Ishikawa (cell line): ENCODE measurements around the gene ATAD2B.

Experiments used
- CEBPB ChIP-seq: IDR thresholded peaks from 2 replicates; pipeline ENCODE4 v1.6.1; 2012
- CREB1 ChIP-seq: IDR thresholded peaks from 2 replicates; pipeline ENCODE4 v1.6.1; 2012; ENCODE audit warnings: low read depth
- EGR1 ChIP-seq: IDR thresholded peaks from 2 replicates; pipeline ENCODE4 v1.6.1; 2012
- EP300 ChIP-seq: IDR thresholded peaks from 2 replicates; pipeline ENCODE4 v1.6.1; 2012; ENCODE audit warnings: borderline replicate concordance
- FOXM1 ChIP-seq: IDR thresholded peaks from 2 replicates; pipeline ENCODE4 v1.6.1; 2012; ENCODE audit warnings: low read depth, borderline replicate concordance
- NFIC ChIP-seq: IDR thresholded peaks from 2 replicates; pipeline ENCODE4 v1.6.1; 2012
- RAD21 ChIP-seq: IDR thresholded peaks from 2 replicates; pipeline ENCODE4 v1.6.1; 2012; ENCODE audit warnings: low read depth
- TAF1 ChIP-seq: IDR thresholded peaks from 2 replicates; pipeline ENCODE4 v1.6.1; 2012; ENCODE audit warnings: low read depth, mild to moderate bottlenecking
- TCF12 ChIP-seq: IDR thresholded peaks from 2 replicates; pipeline ENCODE4 v1.6.1; 2012; ENCODE audit warnings: low read depth
- TEAD4 ChIP-seq: IDR thresholded peaks from 2 replicates; pipeline ENCODE4 v1.6.1; 2012
- YY1 ChIP-seq: IDR thresholded peaks from 2 replicates; pipeline ENCODE4 v1.6.1; 2012; ENCODE audit warnings: low read depth
- ZBTB7A ChIP-seq: IDR thresholded peaks from 2 replicates; pipeline ENCODE4 v1.6.1; 2012; ENCODE audit warnings: low read depth
- TF ChIP-seq, protein P1 (sequence below): IDR thresholded peaks from 2 replicates; pipeline ENCODE4 v1.6.1; 2012
- TF ChIP-seq, protein P2 (sequence below): IDR thresholded peaks from 2 replicates; pipeline ENCODE4 v1.6.1; 2012
- TF ChIP-seq, protein P3 (sequence below): IDR thresholded peaks from 2 replicates; pipeline ENCODE4 v1.6.1; 2012; ENCODE audit warnings: low read depth, mild to moderate bottlenecking

ATAD2B gene

DNA sequence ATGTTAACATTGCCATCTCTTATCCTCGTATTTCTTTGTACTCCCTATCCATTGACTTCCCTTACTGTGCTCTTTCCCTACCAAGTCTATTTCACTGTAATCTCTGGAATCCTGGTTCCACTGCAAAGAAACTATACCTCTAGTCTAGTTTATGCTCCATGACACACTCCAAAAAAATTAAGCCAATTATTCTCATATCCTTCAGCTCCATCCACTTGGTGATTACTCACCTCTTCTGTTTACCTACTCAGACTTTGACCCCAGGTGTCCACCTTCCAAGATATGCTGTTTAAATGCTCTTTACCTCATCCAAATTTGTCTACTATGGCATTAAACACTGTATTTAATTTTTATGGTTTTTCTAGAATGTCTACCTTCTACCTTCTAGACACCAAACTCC lies 137.9 kb downstream of the ATAD2B start:
- no peak for TF ChIP-seq CREB1
- TF ChIP-seq NFIC, result no peak
- TF ChIP-seq, protein P1, sequence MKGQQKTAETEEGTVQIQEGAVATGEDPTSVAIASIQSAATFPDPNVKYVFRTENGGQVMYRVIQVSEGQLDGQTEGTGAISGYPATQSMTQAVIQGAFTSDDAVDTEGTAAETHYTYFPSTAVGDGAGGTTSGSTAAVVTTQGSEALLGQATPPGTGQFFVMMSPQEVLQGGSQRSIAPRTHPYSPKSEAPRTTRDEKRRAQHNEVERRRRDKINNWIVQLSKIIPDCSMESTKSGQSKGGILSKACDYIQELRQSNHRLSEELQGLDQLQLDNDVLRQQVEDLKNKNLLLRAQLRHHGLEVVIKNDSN, result no peak
- TF ChIP-seq, protein P2, sequence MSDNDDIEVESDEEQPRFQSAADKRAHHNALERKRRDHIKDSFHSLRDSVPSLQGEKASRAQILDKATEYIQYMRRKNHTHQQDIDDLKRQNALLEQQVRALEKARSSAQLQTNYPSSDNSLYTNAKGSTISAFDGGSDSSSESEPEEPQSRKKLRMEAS, result no peak
- no peak for TF ChIP-seq FOXM1
- no peak for TF ChIP-seq ZBTB7A
- no peak for TF ChIP-seq RAD21
- TF ChIP-seq, protein P3, sequence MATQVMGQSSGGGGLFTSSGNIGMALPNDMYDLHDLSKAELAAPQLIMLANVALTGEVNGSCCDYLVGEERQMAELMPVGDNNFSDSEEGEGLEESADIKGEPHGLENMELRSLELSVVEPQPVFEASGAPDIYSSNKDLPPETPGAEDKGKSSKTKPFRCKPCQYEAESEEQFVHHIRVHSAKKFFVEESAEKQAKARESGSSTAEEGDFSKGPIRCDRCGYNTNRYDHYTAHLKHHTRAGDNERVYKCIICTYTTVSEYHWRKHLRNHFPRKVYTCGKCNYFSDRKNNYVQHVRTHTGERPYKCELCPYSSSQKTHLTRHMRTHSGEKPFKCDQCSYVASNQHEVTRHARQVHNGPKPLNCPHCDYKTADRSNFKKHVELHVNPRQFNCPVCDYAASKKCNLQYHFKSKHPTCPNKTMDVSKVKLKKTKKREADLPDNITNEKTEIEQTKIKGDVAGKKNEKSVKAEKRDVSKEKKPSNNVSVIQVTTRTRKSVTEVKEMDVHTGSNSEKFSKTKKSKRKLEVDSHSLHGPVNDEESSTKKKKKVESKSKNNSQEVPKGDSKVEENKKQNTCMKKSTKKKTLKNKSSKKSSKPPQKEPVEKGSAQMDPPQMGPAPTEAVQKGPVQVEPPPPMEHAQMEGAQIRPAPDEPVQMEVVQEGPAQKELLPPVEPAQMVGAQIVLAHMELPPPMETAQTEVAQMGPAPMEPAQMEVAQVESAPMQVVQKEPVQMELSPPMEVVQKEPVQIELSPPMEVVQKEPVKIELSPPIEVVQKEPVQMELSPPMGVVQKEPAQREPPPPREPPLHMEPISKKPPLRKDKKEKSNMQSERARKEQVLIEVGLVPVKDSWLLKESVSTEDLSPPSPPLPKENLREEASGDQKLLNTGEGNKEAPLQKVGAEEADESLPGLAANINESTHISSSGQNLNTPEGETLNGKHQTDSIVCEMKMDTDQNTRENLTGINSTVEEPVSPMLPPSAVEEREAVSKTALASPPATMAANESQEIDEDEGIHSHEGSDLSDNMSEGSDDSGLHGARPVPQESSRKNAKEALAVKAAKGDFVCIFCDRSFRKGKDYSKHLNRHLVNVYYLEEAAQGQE, result no peak
- no peak for TF ChIP-seq TCF12
- TF ChIP-seq YY1, result no peak
- TF ChIP-seq TEAD4, result no peak
- TF ChIP-seq CEBPB, result no peak
- no peak for TF ChIP-seq EP300
- no peak for TF ChIP-seq EGR1
- TF ChIP-seq TAF1, result no peak

DNA sequence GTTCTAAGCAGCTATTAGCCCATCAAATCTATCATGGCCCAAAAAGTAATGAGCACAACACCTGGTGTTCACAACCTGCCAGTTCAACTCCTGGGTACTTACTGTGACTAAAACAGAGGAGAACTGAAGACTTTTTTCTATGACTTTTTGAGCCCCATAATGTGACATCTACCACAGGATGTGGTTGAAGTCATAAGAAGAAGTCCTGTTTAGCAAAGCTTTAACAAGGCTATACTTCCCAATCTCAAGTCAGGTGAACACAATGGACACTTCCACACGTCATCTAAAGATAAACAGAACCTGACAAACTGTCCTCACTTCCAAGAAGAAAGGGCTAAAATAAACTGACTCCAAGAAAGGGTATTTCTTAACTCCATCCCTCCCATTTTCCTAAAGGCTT lies 138.8 kb downstream of the ATAD2B start:
- TF ChIP-seq CEBPB (no peak), YY1 (no peak), EGR1 (no peak)
- TF ChIP-seq, protein P1, result no peak

DNA sequence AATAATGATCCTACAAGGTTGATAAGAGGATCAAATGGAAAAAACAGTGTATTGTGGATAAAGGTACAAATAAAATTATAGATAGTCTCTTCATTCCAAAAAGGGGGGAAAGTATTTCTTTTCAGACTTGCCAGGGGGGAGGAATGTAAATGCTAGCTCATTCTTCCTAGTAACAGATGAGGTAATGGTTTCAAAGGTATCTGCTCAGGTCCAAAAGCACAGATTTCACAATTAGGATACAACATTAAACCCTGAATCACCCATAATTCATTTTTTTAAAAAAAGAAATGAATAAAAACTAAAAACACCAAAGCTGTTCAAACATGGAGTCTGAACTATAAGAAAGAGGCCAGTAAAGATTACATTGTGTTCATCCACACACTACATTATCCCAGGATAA lies 142.0 kb downstream of the ATAD2B start:
- TF ChIP-seq TCF12 (no peak), YY1 (no peak)

DNA sequence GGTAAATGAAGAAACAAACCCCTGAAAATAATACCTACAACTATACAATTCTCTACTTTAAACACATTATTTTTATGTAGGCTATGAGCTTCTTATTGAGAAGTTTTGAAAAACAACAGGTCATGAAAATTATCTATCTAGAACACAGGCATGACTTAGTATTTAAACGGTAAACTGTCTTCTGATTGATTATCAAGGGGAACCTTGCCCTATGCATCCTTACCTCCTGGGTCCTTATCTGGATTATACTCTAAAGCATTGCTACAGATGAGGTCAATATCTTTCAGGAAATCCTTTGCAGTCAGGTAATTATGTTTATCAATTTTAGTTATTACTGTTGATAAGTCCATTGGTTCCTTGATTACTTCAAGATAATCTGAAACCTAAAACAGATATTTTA lies 144.3 kb downstream of the ATAD2B start:
- no peak for TF ChIP-seq CEBPB
- TF ChIP-seq YY1, result no peak
- no peak for TF ChIP-seq NFIC
- no peak for TF ChIP-seq RAD21
- no peak for TF ChIP-seq EGR1
- TF ChIP-seq TEAD4, result no peak
- TF ChIP-seq TCF12, result no peak
- TF ChIP-seq, protein P2, result no peak
- no peak for TF ChIP-seq FOXM1
- TF ChIP-seq EP300, result no peak
- no peak for TF ChIP-seq ZBTB7A
- no peak for TF ChIP-seq TAF1
- TF ChIP-seq, protein P3, result no peak
- TF ChIP-seq, protein P1, result no peak
- TF ChIP-seq CREB1, result no peak

DNA sequence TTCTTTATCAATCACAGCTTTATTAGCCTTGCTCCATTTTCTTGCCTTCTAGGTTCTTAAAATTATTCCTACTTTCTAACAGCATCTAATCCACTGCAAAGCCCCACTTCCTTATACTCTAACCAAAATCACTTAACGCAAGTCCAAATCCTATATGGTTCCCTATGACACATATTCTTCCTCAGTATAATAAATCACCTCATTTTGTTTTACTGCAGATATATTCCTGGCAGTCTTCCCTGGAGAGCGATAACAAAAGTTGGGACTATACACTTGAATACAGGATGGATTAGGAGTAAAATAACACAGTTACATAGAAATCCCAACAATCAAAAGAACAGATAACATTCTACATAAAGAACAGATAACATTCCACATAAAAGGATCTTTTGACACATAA lies 144.8 kb downstream of the ATAD2B start:
- no peak for TF ChIP-seq CREB1
- no peak for TF ChIP-seq EGR1
- TF ChIP-seq ZBTB7A, result no peak
- TF ChIP-seq TAF1, result no peak
- TF ChIP-seq TEAD4, result no peak
- TF ChIP-seq NFIC, result no peak
- TF ChIP-seq, protein P2, result no peak

DNA sequence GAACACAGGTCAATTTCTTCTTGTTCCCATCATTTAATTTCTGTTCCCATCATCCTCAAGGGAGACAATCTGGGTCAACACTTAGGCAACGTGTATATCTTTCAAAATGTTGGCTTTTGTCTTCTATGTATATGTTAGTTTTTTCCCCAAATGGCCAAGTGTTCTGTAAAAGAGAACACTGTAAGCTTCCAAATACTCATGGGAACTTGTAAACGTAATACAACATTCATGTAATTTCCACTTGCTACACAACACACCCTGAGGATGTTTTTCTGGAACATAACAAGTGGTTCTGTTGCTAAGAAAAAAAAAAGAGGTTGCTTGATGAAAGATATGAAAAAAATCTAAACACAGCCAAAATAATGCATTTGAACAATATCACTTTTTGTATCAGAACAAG lies 149.1 kb downstream of the ATAD2B start:
- TF ChIP-seq CREB1 (no peak), NFIC (no peak), TEAD4 (no peak), ZBTB7A (no peak), EGR1 (no peak), EP300 (no peak), YY1 (no peak)
- TF ChIP-seq, protein P2, result no peak
